ENCODE measurements around the gene FBXO24. TPM values are rescaled to one million over a fixed set of nuclear protein-coding genes. Genes with fewer than 3 reads are reported as not detected.

The FBXO24 gene
- total and polyA plus RNA-seq, 10 of the 15 experiments (the other 5 are each of a cell fraction or from before 2014, with no cell fraction given), result 0.11 to 0.96 (median 0.27) TPM; not detected in 4

GRCh38 chr7:100571829-100572116, 14.4 kb upstream of the FBXO24 start:
- Histone ChIP-seq H3K4me2 (ENCODE audit: control insufficient read depth, insufficient read depth) (no peak overlapping the region), H3K27me3 (replicated peaks in 1 of 2; ENCODE audit: control insufficient read depth in 2 of 2, insufficient read depth in 2 of 2, low read length in 1 of 2) (no peaks in the 10 kb centered on the region), H3K9me3 (replicated peaks; ENCODE audit: control insufficient read depth, insufficient read depth, low read length) (no peaks in the 10 kb centered on the region), H3K27ac (ENCODE audit: control insufficient read depth, insufficient read depth) (no peak overlapping the region), H3K79me2 (ENCODE audit: control insufficient read depth, insufficient read depth, low read length) (no peaks in the 10 kb centered on the region), H3K4me3 (no peak overlapping the region), H4K20me1 (ENCODE audit: control insufficient read depth, insufficient read depth) (no peaks in the 10 kb centered on the region), H3K9ac (ENCODE audit: control insufficient read depth, insufficient read depth, low read length) (no peak overlapping the region), H3K4me1 (ENCODE audit: control insufficient read depth, insufficient read depth, low read length) (peaks cover 30% of the 10 kb centered on the region), H3K36me3 (ENCODE audit: control insufficient read depth in 2 of 2, insufficient read depth in 2 of 2, low read length in 1 of 2) (peaks cover 0 to 7% of the 10 kb centered on the region in 2 experiments; a peak in 3 of 4 replicates), H2AFZ (ENCODE audit: control insufficient read depth, low read depth, low read length) (no peak overlapping the region)
- 92% methylated on average over 2 of the region's 2 CpGs for WGBS (ENCODE audit: insufficient coverage, insufficient replicate concordance, low lambda C conversion rate, missing lambda C conversion rate)
- ChIA-PET CTCF (interaction anchor here (1.1 to 1.9 kb wide), 4 partner anchors 11 to 133 kb away, joined by 3 to 6 read pairs (median 4); partner anchors contain the start of genes FBXO24 and LRCH4), SMC1A (ENCODE audit: uncharacterized antibody, unreplicated experiment) (interaction anchor here (1.4 kb wide), 1 partner anchor 12 kb away, joined by 4 read pairs; no protein-coding TSS in a partner anchor), POLR2A (interaction anchor here (1.0 to 1.3 kb wide), 2 partner anchors 13 to 154 kb away, joined by 3 to 4 read pairs; no protein-coding TSS in a partner anchor), RAD21 (ENCODE audit: unreplicated experiment) (interaction anchor here (0.6 kb wide), 1 partner anchor 15 kb away, joined by 3 read pairs; the partner anchor contains the start of genes FBXO24 and LRCH4)
- ATAC-seq, result no peak
- TF ChIP-seq ATF7 (IDR thresholded peaks at IDR 0.05; ENCODE audit: low read depth), result no peak
- 0 out of 2 replicates have a peak, but pooled peaks have one; percentile 23 for TF ChIP-seq POLR2AphosphoS5 (IDR thresholded peaks at IDR 0.05; ENCODE audit: low read length)
- BruUV-seq (replicated peaks), result no TSS peak
- no peak for DNase-seq (ENCODE audit: low read depth, low spot score)
- no peak for FAIRE-seq
- intact Hi-C loops (cut with micrococcal nuclease; ENCODE audit: unreplicated experiment) (no loop called here), in situ Hi-C loops (cut with MboI) (no loop called here)

GRCh38 chr7:100572281-100572948, 13.7 kb upstream of the FBXO24 start:
- ATAC-seq (no peak), DNase-seq (ENCODE audit: low read depth, low spot score) (no peak), FAIRE-seq (no peak)
- no peak overlapping the region for H3K27ac ChIP-seq (ENCODE audit: control insufficient read depth, insufficient read depth)
- no peak overlapping the region for H3K4me3 ChIP-seq
- no peaks in the 10 kb centered on the region for H4K20me1 ChIP-seq (ENCODE audit: control insufficient read depth, insufficient read depth)
- no TSS peak for BruUV-seq (replicated peaks)
- ChIA-PET RAD21 (ENCODE audit: unreplicated experiment) (no interaction called here), SMC1A (ENCODE audit: uncharacterized antibody, unreplicated experiment) (no interaction called here), POLR2A (no interaction called here), CTCF (interaction anchor here (0.5 to 0.7 kb wide), 2 partner anchors 12 to 215 kb away, joined by 3 read pairs; no protein-coding TSS in a partner anchor)
- H3K9ac ChIP-seq (ENCODE audit: control insufficient read depth, insufficient read depth, low read length), result no peak overlapping the region
- H2AFZ ChIP-seq (ENCODE audit: control insufficient read depth, low read depth, low read length), result no peak overlapping the region
- H3K4me1 ChIP-seq (ENCODE audit: control insufficient read depth, insufficient read depth, low read length), result peaks cover 29% of the 10 kb centered on the region
- no peaks in the 10 kb centered on the region for H3K79me2 ChIP-seq (ENCODE audit: control insufficient read depth, insufficient read depth, low read length)
- no peak overlapping the region for H3K4me2 ChIP-seq (ENCODE audit: control insufficient read depth, insufficient read depth)
- H3K9me3 ChIP-seq (replicated peaks; ENCODE audit: control insufficient read depth, insufficient read depth, low read length), result no peaks in the 10 kb centered on the region
- WGBS (ENCODE audit: insufficient coverage, insufficient replicate concordance, low lambda C conversion rate, missing lambda C conversion rate), result 82% methylated on average over 14 of the region's 20 CpGs
- intact Hi-C loops (cut with micrococcal nuclease; ENCODE audit: unreplicated experiment), result no loop called here
- H3K27me3 ChIP-seq (replicated peaks in 1 of 2; ENCODE audit: control insufficient read depth in 2 of 2, insufficient read depth in 2 of 2, low read length in 1 of 2), result no peaks in the 10 kb centered on the region
- peaks cover 0 to 9% of the 10 kb centered on the region in 2 experiments; a peak in 3 of 4 replicates for H3K36me3 ChIP-seq (ENCODE audit: control insufficient read depth in 2 of 2, insufficient read depth in 2 of 2, low read length in 1 of 2)
- in situ Hi-C loops (cut with MboI), result no loop called here
- TF ChIP-seq ZNF687 (IDR thresholded peaks at IDR 0.05) (no peak), NBN (IDR thresholded peaks at IDR 0.05) (no peak), FOXK2 (IDR thresholded peaks at IDR 0.05) (no peak), JUND (IDR thresholded peaks at IDR 0.05; ENCODE audit: low read depth, low read length) (no peak), FOS (IDR thresholded peaks at IDR 0.05; ENCODE audit: borderline replicate concordance, extremely low read depth, insufficient read length) (no peak), IKZF2 (IDR thresholded peaks at IDR 0.05) (no peak), ZNF217 (IDR thresholded peaks at IDR 0.05) (no peak), TAF1 (IDR thresholded peaks at IDR 0.05; ENCODE audit: borderline replicate concordance, low read depth, low read length) (no peak), BHLHE40 (IDR thresholded peaks at IDR 0.05; ENCODE audit: borderline replicate concordance in 1 of 2, low read depth in 2 of 2, low read length in 1 of 2) (no peak), TBL1XR1 (IDR thresholded peaks at IDR 0.05; ENCODE audit: low read depth, low read length) (no peak)

Data from GM12878 (cell line).